HCT116 (cell line): ENCODE results near the gene CT45A2. TPM values are rescaled to one million over a fixed set of nuclear protein-coding genes. Genes with fewer than 3 reads are reported as not detected.
"Not testable (repeated sequence)": the region's sequence is repeated elsewhere in the genome, so short reads cannot be mapped to it uniquely, and the experiment has no call there.

Experiments
- ATAC-seq: fragments of 200-7000 bp; cut with Tn5 transposase; 2 replicates; pipeline ENCODE4 v1.9.1; 2020; ENCODE audit warnings: mild to moderate bottlenecking, moderate library complexity
- BruUV-seq: library from RNA; stranded (reverse); fragments of 400-500 nt; replicated peaks from 2 replicates; lab custom pipeline; 2021; lab: Mats Ljungman, UMichigan
- CTCF ChIA-PET: fragments of 300-600 bp; sonication (Branson Sonifier 250); formaldehyde crosslinking; loops from one replicate; lab custom pipeline; 2021; ENCODE audit warnings: antibody characterized with exemption; lab: Charles Lee
- POLR2A ChIA-PET: fragments of 300-600, 350-600 bp; sonication (Branson Sonifier 250); formaldehyde crosslinking; loops from one replicate; lab custom pipeline; 2021; ENCODE audit warnings: antibody characterized with exemption; lab: Charles Lee
- RAD21 ChIA-PET, 2 experiments: fragments of 300-600 bp; sonication (Branson Sonifier 250); formaldehyde crosslinking; loops; one replicate each; lab custom pipeline; 2023; ENCODE audit warnings: low total read pairs in 2 of 2; ENCODE audit not compliant: uncharacterized antibody in 2 of 2, unreplicated experiment in 2 of 2, low non-redundant PET in 1 of 2; lab: Charles Lee
- DNase-seq: peaks from one replicate; pipeline ENCODE4 v3.0.0-alpha.2; 2010; ENCODE audit warnings: low read depth, low spot score
- H2AFZ ChIP-seq: fragments of 200-600 bp; shearing (Covaris generic), sonication (generic); 2 replicates; pipeline ENCODE4 v1.6.1; 2017; ENCODE audit warnings: low read depth, mixed run types, mixed read lengths, antibody characterized with exemption, low read length; ENCODE audit not compliant: poor library complexity, severe bottlenecking
- H3K27ac ChIP-seq: 2 replicates; pipeline ENCODE4 v1.5.1; 2012; ENCODE audit warnings: low read depth, low read length
- H3K27me3 ChIP-seq: fragments of 200-600 bp; sonication (generic); 2 replicates; pipeline ENCODE4 v1.6.1; 2016; ENCODE audit warnings: mixed run types, low read length, mixed read lengths; ENCODE audit not compliant: insufficient read depth
- H3K36me3 ChIP-seq, 2 experiments: fragments of 200-500 bp in 1 of 2; fragments of 200-600 bp in 1 of 2; sonication (Bioruptor generic) in 1 of 2; sonication (generic) in 1 of 2; 2 replicates each; pipeline versions ENCODE4 v1.5.1 to v1.6.1; 2014 to 2016; ENCODE audit warnings: low read length in 2 of 2, inconsistent platforms in 1 of 2, mixed read lengths in 1 of 2, mixed run types in 1 of 2; ENCODE audit not compliant: insufficient read depth in 2 of 2, control insufficient read depth in 1 of 2
- H3K4me1 ChIP-seq, 2 experiments: fragments of 200-600 bp in 1 of 2; sonication (generic) in 1 of 2; 2 replicates each; pipeline versions ENCODE4 v1.5.1 to v1.6.1; 2012 to 2017; ENCODE audit warnings: low read length in 2 of 2, inconsistent platforms in 1 of 2, mild to moderate bottlenecking in 1 of 2, mixed read lengths in 1 of 2, mixed run types in 1 of 2, moderate library complexity in 1 of 2; ENCODE audit not compliant: insufficient read depth in 2 of 2, control insufficient read depth in 1 of 2
- H3K4me2 ChIP-seq: fragments of 200-600 bp; sonication (generic); 2 replicates; pipeline ENCODE4 v1.6.1; 2017; ENCODE audit warnings: mixed run types, low read length, mixed read lengths
- H3K4me3 ChIP-seq, 2 experiments: fragments of 200-600 bp in 1 of 2; sonication (generic) in 1 of 2; replicated peaks in 1 of 2; 2 replicates each; pipeline ENCODE4 v1.5.1; 2011 to 2016; ENCODE audit warnings: low read length in 2 of 2, control low read depth in 1 of 2, low read depth in 1 of 2, mild to moderate bottlenecking in 1 of 2, mixed read lengths in 1 of 2, mixed run types in 1 of 2
- H3K79me2 ChIP-seq: fragments of 200-600 bp; sonication (generic); 2 replicates; pipeline ENCODE4 v1.6.1; 2017; ENCODE audit warnings: mild to moderate bottlenecking, mixed run types, low read length, moderate library complexity, mixed read lengths; ENCODE audit not compliant: insufficient read depth
- H3K9ac ChIP-seq: fragments of 200-600 bp; sonication (generic); 2 replicates; pipeline ENCODE4 v1.6.1; 2016; ENCODE audit warnings: low read length, mixed read lengths
- H3K9me2 ChIP-seq: fragments of 200-600 bp; sonication (generic), shearing (Covaris generic); 2 replicates; pipeline ENCODE4 v1.6.1; 2017; ENCODE audit warnings: mixed run types, mild to moderate bottlenecking, moderate library complexity; ENCODE audit not compliant: insufficient read depth
- H3K9me3 ChIP-seq, 2 experiments: fragments of 200-500 bp in 1 of 2; fragments of 200-600 bp in 1 of 2; sonication (Bioruptor generic) in 1 of 2; sonication (generic) in 1 of 2; 2 replicates each; pipeline ENCODE4 v1.6.1; 2014 to 2017; ENCODE audit warnings: low read length in 2 of 2, mixed read lengths in 2 of 2, inconsistent platforms in 1 of 2, low read depth in 1 of 2, mild to moderate bottlenecking in 1 of 2, mixed run types in 1 of 2, moderate library complexity in 1 of 2; ENCODE audit not compliant: control insufficient read depth in 1 of 2, insufficient read depth in 1 of 2
- H4K20me1 ChIP-seq: fragments of 200-600 bp; sonication (generic), shearing (Covaris generic); 2 replicates; pipeline ENCODE4 v1.6.1; 2017; ENCODE audit warnings: mixed run types, mild to moderate bottlenecking, moderate library complexity; ENCODE audit not compliant: insufficient read depth
- intact Hi-C: fragments of 100-400 bp; cut with micrococcal nuclease; formaldehyde crosslinking; loops from 2 replicates; pipeline ENCODE4 v1.10.0; 2022
- total RNA-seq: library from RNA; stranded (reverse); gene quantifications from one replicate; pipeline ENCODE4 v1.2.1, GENCODE V29; 2021; ENCODE audit not compliant: unreplicated experiment

CT45A2 gene
- total RNA-seq, 1 experiment from 2014 or later, result not detected

DNA sequence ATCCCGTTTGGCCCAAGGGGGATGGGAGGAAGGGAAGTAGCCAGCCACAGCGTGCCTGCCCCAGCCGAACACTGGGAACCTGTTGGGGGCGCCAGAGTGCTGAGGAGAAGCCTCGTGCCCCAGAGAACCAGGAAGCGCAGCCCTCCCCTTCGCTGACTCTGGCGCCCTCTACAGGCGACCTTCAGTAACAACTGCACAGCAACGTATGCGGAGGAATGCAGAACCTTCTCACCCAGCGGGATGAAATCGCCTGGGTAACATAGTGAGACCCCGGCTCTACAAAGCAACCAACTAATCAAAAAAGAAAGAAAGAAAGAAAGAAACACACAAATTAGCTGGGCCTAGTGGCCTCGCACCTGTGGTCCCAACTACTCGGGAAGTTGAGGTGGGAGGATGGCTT is 34.4 kb downstream of the CT45A2 start, which contains the start of gene CT45A5:
CT45A5 (minus strand) TSS at position 101 of the 400 bp plus-strand sequence. CDS start 3,774 bp downstream, outside the sequence.
- H3K79me2 ChIP-seq, H3K4me3 ChIP-seq, H3K4me2 ChIP-seq, H3K9ac ChIP-seq, H3K27ac ChIP-seq, CTCF ChIA-PET, H3K9me2 ChIP-seq, H4K20me1 ChIP-seq, H3K4me1 ChIP-seq, POLR2A ChIA-PET, ATAC-seq, H2AFZ ChIP-seq, intact Hi-C loops, BruUV-seq, RAD21 ChIA-PET, DNase-seq, H3K9me3 ChIP-seq, H3K27me3 ChIP-seq, H3K36me3 ChIP-seq: not testable (repeated sequence)

DNA sequence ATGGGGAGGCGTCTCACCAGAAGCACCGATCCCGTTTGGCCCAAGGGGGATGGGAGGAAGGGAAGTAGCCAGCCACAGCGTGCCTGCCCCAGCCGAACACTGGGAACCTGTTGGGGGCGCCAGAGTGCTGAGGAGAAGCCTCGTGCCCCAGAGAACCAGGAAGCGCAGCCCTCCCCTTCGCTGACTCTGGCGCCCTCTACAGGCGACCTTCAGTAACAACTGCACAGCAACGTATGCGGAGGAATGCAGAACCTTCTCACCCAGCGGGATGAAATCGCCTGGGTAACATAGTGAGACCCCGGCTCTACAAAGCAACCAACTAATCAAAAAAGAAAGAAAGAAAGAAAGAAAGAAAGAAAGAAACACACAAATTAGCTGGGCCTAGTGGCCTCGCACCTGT is 51.7 kb downstream of the CT45A2 start, which contains the start of gene CT45A3:
CT45A3 (minus strand) TSS at position 101 of the 400 bp plus-strand sequence. CDS start 3,747 bp downstream, outside the sequence.
- H3K4me1 ChIP-seq, intact Hi-C loops, H4K20me1 ChIP-seq, H3K27ac ChIP-seq, RAD21 ChIA-PET, POLR2A ChIA-PET, DNase-seq, H3K79me2 ChIP-seq, H3K9me3 ChIP-seq, H3K4me2 ChIP-seq, H3K27me3 ChIP-seq, ATAC-seq, H3K9me2 ChIP-seq, BruUV-seq, CTCF ChIA-PET, H2AFZ ChIP-seq, H3K9ac ChIP-seq, H3K36me3 ChIP-seq, H3K4me3 ChIP-seq: not testable (repeated sequence)

Other genes with a start within 250 kb of the CT45A2 start
- not detected for gene CT45A1, start 106.4 kb downstream of the CT45A2 start, total RNA-seq
- gene CT45A3, start 51.8 kb downstream of the CT45A2 start, total RNA-seq, result 0.30 TPM
- not detected for gene CT45A5, start 34.5 kb downstream of the CT45A2 start, total RNA-seq
- gene CT45A6, start 17.2 kb downstream of the CT45A2 start, total RNA-seq, result not detected
- gene CT45A7, start 17.3 kb upstream of the CT45A2 start, total RNA-seq, result not detected
- gene CT45A8, start 34.5 kb upstream of the CT45A2 start, total RNA-seq, result not detected
- gene CT45A9, start 51.8 kb upstream of the CT45A2 start, total RNA-seq, result not detected
- not detected for gene CT45A10, start 73.4 kb upstream of the CT45A2 start, total RNA-seq
- gene SAGE1, start 73.7 kb upstream of the CT45A2 start, total RNA-seq, result not detected
- gene MMGT1, start 154.0 kb upstream of the CT45A2 start, total RNA-seq, result 23.2 TPM
- gene SLC9A6, start 165.4 kb upstream of the CT45A2 start, total RNA-seq, result 10.8 TPM